GM13976 (cell line): ENCODE results near the gene MED16.

ENCODE experiments used
- DNase-seq: peaks from one replicate; pipeline ENCODE4 v3.0.0; 2012; ENCODE audit warnings: low spot score
- CTCF ChIP-seq: IDR thresholded peaks from 2 replicates; pipeline ENCODE4 v1.5.1; 2012; ENCODE audit warnings: borderline replicate concordance, mild to moderate bottlenecking; ENCODE audit not compliant: insufficient read depth; ENCODE audit errors: extremely low read depth, missing control alignments, control extremely low read depth
- in situ Hi-C: fragments of 300-500 bp; cut with MboI; formaldehyde crosslinking; loops from one replicate; pipeline ENCODE4 v1.12.0; 2022; ENCODE audit warnings: low sequenced_read_pairs, mixed read lengths, inconsistent platforms; ENCODE audit not compliant: unreplicated experiment

Gene MED16

GRCh38 chr19:887599-887998, 5.4 kb downstream of the MED16 start:
- DNase-seq, result no peak
- in situ Hi-C loops, result no loop called here
- TF ChIP-seq CTCF, result no peak

- no peak for TF ChIP-seq CTCF
- DNase-seq, result no peak
- in situ Hi-C loops, result no loop called here
These were observed 5.9 kb downstream of the MED16 start for GRCh38 chr19:887072-887471.

- no peak for TF ChIP-seq CTCF
- no peak for DNase-seq
- in situ Hi-C loops, result no loop called here
These were observed 7.3 kb downstream of the MED16 start for GRCh38 chr19:885536-886224.

GRCh38 chr19:884420-885211, 8.4 kb downstream of the MED16 start:
- in situ Hi-C loops, result no loop called here
- no peak for TF ChIP-seq CTCF
- no peak for DNase-seq

- no peak for DNase-seq
- no peak for TF ChIP-seq CTCF
- in situ Hi-C loops, result no loop called here
These were observed 9.3 kb downstream of the MED16 start for GRCh38 chr19:883661-884211.

GRCh38 chr19:882871-883497, 10.0 kb downstream of the MED16 start:
- in situ Hi-C loops, result no loop called here
- no peak for DNase-seq
- no peak for TF ChIP-seq CTCF
